Effector memory CD8-positive, alpha-beta T cell (primary cell): ENCODE data around the gene GFOD1.

ENCODE experiments used
- ATAC-seq: fragments of 150-1000 bp; cut with Tn5 transposase; replicated peaks from 2 replicates; pipeline ENCODE4 v1.10.0; 2021; ENCODE audit warnings: mild to moderate bottlenecking, moderate library complexity
- DNase-seq, 3 experiments: peaks; one replicate each; pipeline ENCODE4 v3.0.0; 2021
- H3K27ac Mint-ChIP-seq, 2 donors: one replicate each; pipeline ENCODE4 v1.8.0; 2022; ENCODE audit warnings: mild to moderate bottlenecking in 2 of 2, mixed read lengths in 2 of 2, moderate library complexity in 2 of 2
- H3K27me3 Mint-ChIP-seq, 2 donors: one replicate each; pipeline ENCODE4 v1.8.0; 2022; ENCODE audit warnings: mixed read lengths in 2 of 2
- H3K36me3 Mint-ChIP-seq: one replicate; pipeline ENCODE4 v1.8.0; 2022; ENCODE audit warnings: mild to moderate bottlenecking, moderate library complexity, mixed read lengths; ENCODE audit not compliant: insufficient read depth
- H3K4me1 Mint-ChIP-seq, 2 donors: one replicate each; pipeline ENCODE4 v1.8.0; 2022; ENCODE audit warnings: low read depth in 2 of 2, mixed read lengths in 2 of 2
- H3K4me3 Mint-ChIP-seq, 2 donors: one replicate each; pipeline ENCODE4 v1.8.0; 2022; ENCODE audit warnings: mild to moderate bottlenecking in 2 of 2, mixed read lengths in 2 of 2, moderate library complexity in 2 of 2
- H3K9me3 Mint-ChIP-seq, 2 donors: one replicate each; pipeline ENCODE4 v1.8.0; 2022; ENCODE audit warnings: mixed read lengths in 2 of 2
- total RNA-seq, 9 experiments: gene quantifications; one replicate each; lab custom pipeline; 2026; lab: John Stamatoyannopoulos, UW

The GFOD1 gene
- 5.9 to 63.0 (median 22.8) reads per million in 9 experiments for total RNA-seq

- peak; percentile 49 to 59 (median 54) for DNase-seq
- no peaks in the 10 kb centered on the region for H3K9me3 Mint-ChIP-seq
- H3K27ac Mint-ChIP-seq = peak within 1 kb of the TSS; percentile 30 to 87
Measured at GRCh38 chr6:13487122-13488014, at the start of gene GFOD1. TSS of gene GFOD1 (minus strand) at chr6:13487600. CDS start at chr6:13486890, 710 bp downstream.

GRCh38 chr6:13536796-13537526 is 49.6 kb upstream of the GFOD1 start:
- no peak overlapping the region for H3K27ac Mint-ChIP-seq
- no peak for ATAC-seq
- H3K36me3 Mint-ChIP-seq = no peaks in the 10 kb centered on the region
- H3K4me3 Mint-ChIP-seq = no peak overlapping the region
- H3K27me3 Mint-ChIP-seq = peaks cover 0 to 10% of the 10 kb centered on the region in 2 donors
- H3K9me3 Mint-ChIP-seq = no peaks in the 10 kb centered on the region
- DNase-seq = no peak
- H3K4me1 Mint-ChIP-seq = no peaks in the 10 kb centered on the region

More at GRCh38 chr6:13487122-13488014, at the start of gene GFOD1:
- peaks cover 0 to 22% of the 10 kb centered on the region in 2 donors for H3K27me3 Mint-ChIP-seq
- H3K36me3 Mint-ChIP-seq = no peaks in the 10 kb centered on the region
- H3K4me3 Mint-ChIP-seq = peak within 1 kb of the TSS; percentile 93 to 95
- H3K4me1 Mint-ChIP-seq = peaks cover 32 to 33% of the 10 kb centered on the region in 2 donors
- ATAC-seq = peak; percentile 79

- H3K27ac Mint-ChIP-seq = no peak overlapping the region
- H3K4me1 Mint-ChIP-seq = no peaks in the 10 kb centered on the region
- H3K27me3 Mint-ChIP-seq = peaks cover 0 to 10% of the 10 kb centered on the region in 2 donors
- no peak for DNase-seq
- ATAC-seq = no peak
- no peak overlapping the region for H3K4me3 Mint-ChIP-seq
- no peaks in the 10 kb centered on the region for H3K36me3 Mint-ChIP-seq
- no peaks in the 10 kb centered on the region for H3K9me3 Mint-ChIP-seq
Measured at GRCh38 chr6:13535306-13535705, 47.9 kb upstream of the GFOD1 start.

- ATAC-seq = no peak
Measured at GRCh38 chr6:13534536-13534935, 47.1 kb upstream of the GFOD1 start.

GRCh38 chr6:13531956-13532355 is 44.6 kb upstream of the GFOD1 start:
- Mint-ChIP-seq H3K27me3 (no peaks in the 10 kb centered on the region), H3K4me1 (no peaks in the 10 kb centered on the region), H3K9me3 (no peaks in the 10 kb centered on the region), H3K36me3 (no peaks in the 10 kb centered on the region), H3K4me3 (no peak overlapping the region), H3K27ac (no peak overlapping the region)
- no peak for ATAC-seq
- DNase-seq = no peak

More at GRCh38 chr6:13534536-13534935, 47.1 kb upstream of the GFOD1 start:
- no peaks in the 10 kb centered on the region for H3K9me3 Mint-ChIP-seq
- H3K4me3 Mint-ChIP-seq = no peak overlapping the region
- no peak overlapping the region for H3K27ac Mint-ChIP-seq
- no peaks in the 10 kb centered on the region for H3K36me3 Mint-ChIP-seq
- H3K27me3 Mint-ChIP-seq = peaks cover 0 to 9% of the 10 kb centered on the region in 2 donors
- DNase-seq = no peak
- H3K4me1 Mint-ChIP-seq = no peaks in the 10 kb centered on the region

GRCh38 chr6:13528777-13529343 is 41.5 kb upstream of the GFOD1 start:
- no peaks in the 10 kb centered on the region for H3K9me3 Mint-ChIP-seq
- H3K27me3 Mint-ChIP-seq = peaks cover 0 to 21% of the 10 kb centered on the region in 2 donors
- no peak overlapping the region for H3K4me3 Mint-ChIP-seq
- DNase-seq (no peak), ATAC-seq (no peak)
- H3K36me3 Mint-ChIP-seq = no peaks in the 10 kb centered on the region
- no peak overlapping the region for H3K27ac Mint-ChIP-seq
- peaks cover 0 to 4% of the 10 kb centered on the region in 2 donors for H3K4me1 Mint-ChIP-seq

- H3K27me3 Mint-ChIP-seq = peaks cover 0 to 22% of the 10 kb centered on the region in 2 donors
- no peaks in the 10 kb centered on the region for H3K9me3 Mint-ChIP-seq
- ATAC-seq (no peak), DNase-seq (no peak)
- H3K27ac Mint-ChIP-seq = no peak overlapping the region
- H3K4me3 Mint-ChIP-seq = no peak overlapping the region
- H3K4me1 Mint-ChIP-seq = peaks cover 0 to 4% of the 10 kb centered on the region in 2 donors
- H3K36me3 Mint-ChIP-seq = no peaks in the 10 kb centered on the region
Measured at GRCh38 chr6:13528232-13528631, 40.8 kb upstream of the GFOD1 start.

- H3K27ac Mint-ChIP-seq = no peak overlapping the region
- no peaks in the 10 kb centered on the region for H3K9me3 Mint-ChIP-seq
- peaks cover 0 to 22% of the 10 kb centered on the region in 2 donors for H3K27me3 Mint-ChIP-seq
- DNase-seq (no peak), ATAC-seq (no peak)
- peaks cover 0 to 4% of the 10 kb centered on the region in 2 donors for H3K4me1 Mint-ChIP-seq
- H3K4me3 Mint-ChIP-seq = no peak overlapping the region
- H3K36me3 Mint-ChIP-seq = no peaks in the 10 kb centered on the region
Measured at GRCh38 chr6:13527671-13528056, 40.3 kb upstream of the GFOD1 start.

- H3K36me3 Mint-ChIP-seq = no peaks in the 10 kb centered on the region
- peaks cover 0 to 4% of the 10 kb centered on the region in 2 donors for H3K4me1 Mint-ChIP-seq
- no peak overlapping the region for H3K27ac Mint-ChIP-seq
- DNase-seq (no peak), ATAC-seq (peak; percentile 70)
- H3K4me3 Mint-ChIP-seq = no peak overlapping the region
- peaks cover 0 to 22% of the 10 kb centered on the region in 2 donors for H3K27me3 Mint-ChIP-seq
- no peaks in the 10 kb centered on the region for H3K9me3 Mint-ChIP-seq
Measured at GRCh38 chr6:13526727-13527670, 39.6 kb upstream of the GFOD1 start.

- DNase-seq (no peak), ATAC-seq (no peak)
- Mint-ChIP-seq H3K27ac (no peak overlapping the region), H3K36me3 (no peaks in the 10 kb centered on the region), H3K4me1 (peaks cover 0 to 4% of the 10 kb centered on the region in 2 donors), H3K9me3 (no peaks in the 10 kb centered on the region), H3K4me3 (no peak overlapping the region), H3K27me3 (peaks cover 0 to 26% of the 10 kb centered on the region in 2 donors)
Measured at GRCh38 chr6:13526357-13526726, 38.9 kb upstream of the GFOD1 start.

GRCh38 chr6:13524801-13525508 is 37.6 kb upstream of the GFOD1 start:
- no peaks in the 10 kb centered on the region for H3K9me3 Mint-ChIP-seq
- DNase-seq = no peak
- H3K4me1 Mint-ChIP-seq = peaks cover 0 to 4% of the 10 kb centered on the region in 2 donors
- H3K27me3 Mint-ChIP-seq = peaks cover 0 to 28% of the 10 kb centered on the region in 2 donors
- H3K36me3 Mint-ChIP-seq = no peaks in the 10 kb centered on the region
- no peak overlapping the region for H3K4me3 Mint-ChIP-seq
- no peak for ATAC-seq
- no peak overlapping the region for H3K27ac Mint-ChIP-seq
